ENCODE measurements around the gene NEK5.
"Not testable (repeated sequence)": the region's sequence is repeated elsewhere in the genome, so short reads cannot be mapped to it uniquely, and the experiment has no call there.

Gene NEK5

GRCh38 chr13:52165411-52165810 is 36.5 kb upstream of the NEK5 start:
- H3K4me2 ChIP-seq (ENCODE audit: low read depth, low read length, poor library complexity, severe bottlenecking) = no peak overlapping the region
- H3K9ac ChIP-seq (ENCODE audit: low read length) = no peak overlapping the region
- TF ChIP-seq EZH2phosphoT487 (conservative IDR thresholded peaks at IDR 0.05; ENCODE audit: low read length) (no peak), CTCF (IDR thresholded peaks at IDR 0.05; ENCODE audit: insufficient read depth, low read length, poor library complexity, severe bottlenecking) (no peak)
- no peaks in the 10 kb centered on the region for H3K27me3 ChIP-seq (ENCODE audit: low read length)
- H3K79me2 ChIP-seq (ENCODE audit: insufficient read depth, low read length) = no peaks in the 10 kb centered on the region
- no peaks in the 10 kb centered on the region for H3K9me3 ChIP-seq (ENCODE audit: insufficient read depth, low read length)
- H3K4me3 ChIP-seq (ENCODE audit: insufficient read depth, low read length, poor library complexity, severe bottlenecking) = no peak overlapping the region
- no peaks in the 10 kb centered on the region for H4K20me1 ChIP-seq (ENCODE audit: low read depth, low read length)
- no peaks in the 10 kb centered on the region for H3K36me3 ChIP-seq (ENCODE audit: low read length)
- H3F3A ChIP-seq (ENCODE audit: insufficient read depth) = no peaks in the 10 kb centered on the region
- no peak overlapping the region for H3K27ac ChIP-seq (ENCODE audit: low read depth, low read length)
- no peak overlapping the region for H2AFZ ChIP-seq (ENCODE audit: low read depth, low read length, severe bottlenecking)
- no peaks in the 10 kb centered on the region for H3K9me2 ChIP-seq (replicated peaks; ENCODE audit: insufficient read depth, low read length)

- TF ChIP-seq CTCF (IDR thresholded peaks at IDR 0.05; ENCODE audit: insufficient read depth, low read length, poor library complexity, severe bottlenecking) = no peak
- TF ChIP-seq EZH2phosphoT487 (conservative IDR thresholded peaks at IDR 0.05; ENCODE audit: low read length) = no peak
- no peak overlapping the region for H3K27ac ChIP-seq (ENCODE audit: low read depth, low read length)
- H3K4me3 ChIP-seq (ENCODE audit: insufficient read depth, low read length, poor library complexity, severe bottlenecking) = no peak overlapping the region
- no peaks in the 10 kb centered on the region for H4K20me1 ChIP-seq (ENCODE audit: low read depth, low read length)
- no peaks in the 10 kb centered on the region for H3K9me2 ChIP-seq (replicated peaks; ENCODE audit: insufficient read depth, low read length)
- no peaks in the 10 kb centered on the region for H3K27me3 ChIP-seq (ENCODE audit: low read length)
- no peaks in the 10 kb centered on the region for H3K9me3 ChIP-seq (ENCODE audit: insufficient read depth, low read length)
- no peaks in the 10 kb centered on the region for H3F3A ChIP-seq (ENCODE audit: insufficient read depth)
- no peak overlapping the region for H3K4me2 ChIP-seq (ENCODE audit: low read depth, low read length, poor library complexity, severe bottlenecking)
- H3K9ac ChIP-seq (ENCODE audit: low read length) = no peak overlapping the region
- no peak overlapping the region for H2AFZ ChIP-seq (ENCODE audit: low read depth, low read length, severe bottlenecking)
- no peaks in the 10 kb centered on the region for H3K36me3 ChIP-seq (ENCODE audit: low read length)
- no peaks in the 10 kb centered on the region for H3K79me2 ChIP-seq (ENCODE audit: insufficient read depth, low read length)
Observed at GRCh38 chr13:52164989-52165388, 36.1 kb upstream of the NEK5 start.

- not testable (repeated sequence) for H3K9ac ChIP-seq (ENCODE audit: low read length); H3K27me3 ChIP-seq (ENCODE audit: low read length); H4K20me1 ChIP-seq (ENCODE audit: low read depth, low read length); H3K27ac ChIP-seq (ENCODE audit: low read depth, low read length); H3K9me3 ChIP-seq (ENCODE audit: insufficient read depth, low read length); H3K4me3 ChIP-seq (ENCODE audit: insufficient read depth, low read length, poor library complexity, severe bottlenecking); H3K9me2 ChIP-seq (replicated peaks; ENCODE audit: insufficient read depth, low read length); H2AFZ ChIP-seq (ENCODE audit: low read depth, low read length, severe bottlenecking); H3K36me3 ChIP-seq (ENCODE audit: low read length); H3K4me2 ChIP-seq (ENCODE audit: low read depth, low read length, poor library complexity, severe bottlenecking); H3F3A ChIP-seq (ENCODE audit: insufficient read depth); H3K79me2 ChIP-seq (ENCODE audit: insufficient read depth, low read length)
Observed at GRCh38 chr13:52163878-52164277, 35.0 kb upstream of the NEK5 start.

- no peaks in the 10 kb centered on the region for H3F3A ChIP-seq (ENCODE audit: insufficient read depth)
- no peak overlapping the region for H3K27ac ChIP-seq (ENCODE audit: low read depth, low read length)
- no peak overlapping the region for H3K4me3 ChIP-seq (ENCODE audit: insufficient read depth, low read length, poor library complexity, severe bottlenecking)
- no peak overlapping the region for H3K4me2 ChIP-seq (ENCODE audit: low read depth, low read length, poor library complexity, severe bottlenecking)
- H3K36me3 ChIP-seq (ENCODE audit: low read length) = no peaks in the 10 kb centered on the region
- H3K9ac ChIP-seq (ENCODE audit: low read length) = no peak overlapping the region
- H3K9me3 ChIP-seq (ENCODE audit: insufficient read depth, low read length) = no peaks in the 10 kb centered on the region
- no peak for TF ChIP-seq EZH2phosphoT487 (conservative IDR thresholded peaks at IDR 0.05; ENCODE audit: low read length)
- TF ChIP-seq CTCF (IDR thresholded peaks at IDR 0.05; ENCODE audit: insufficient read depth, low read length, poor library complexity, severe bottlenecking) = no peak
- H3K79me2 ChIP-seq (ENCODE audit: insufficient read depth, low read length) = no peaks in the 10 kb centered on the region
- H3K27me3 ChIP-seq (ENCODE audit: low read length) = no peaks in the 10 kb centered on the region
- H3K9me2 ChIP-seq (replicated peaks; ENCODE audit: insufficient read depth, low read length) = no peaks in the 10 kb centered on the region
- no peaks in the 10 kb centered on the region for H4K20me1 ChIP-seq (ENCODE audit: low read depth, low read length)
- H2AFZ ChIP-seq (ENCODE audit: low read depth, low read length, severe bottlenecking) = no peak overlapping the region
Observed at GRCh38 chr13:52162279-52163101, 33.6 kb upstream of the NEK5 start.
